ENCODE data around the gene LEKR1.

GRCh38 chr3:157001221-157001957, 175.2 kb downstream of the LEKR1 start:
- TF ChIP-seq CTCF (IDR thresholded peaks at IDR 0.05; ENCODE audit: low read depth, low read length), result no peak
- TF ChIP-seq EZH2phosphoT487 (IDR thresholded peaks at IDR 0.05; ENCODE audit: low read depth), result no peak

Data from OCI-LY3 (cell line).